NCI-H1417 treated with DMSO at 0.1 percent for 48 hours (cell line): ENCODE results near the gene KLHL1.
"Not testable (repeated sequence)": the region's sequence is repeated elsewhere in the genome, so short reads cannot be mapped to it uniquely, and the experiment has no call there.

Experiments
- DNase-seq: peaks from one replicate; lab custom pipeline; 2025; lab: John Stamatoyannopoulos, UW

Gene KLHL1

GRCh38 chr13:70108356-70109105 is at the start of gene KLHL1:
TSS of gene KLHL1 (minus strand) at chr13:70108452. CDS start at chr13:70107699, 753 bp downstream.
- no peak for DNase-seq

DNA sequence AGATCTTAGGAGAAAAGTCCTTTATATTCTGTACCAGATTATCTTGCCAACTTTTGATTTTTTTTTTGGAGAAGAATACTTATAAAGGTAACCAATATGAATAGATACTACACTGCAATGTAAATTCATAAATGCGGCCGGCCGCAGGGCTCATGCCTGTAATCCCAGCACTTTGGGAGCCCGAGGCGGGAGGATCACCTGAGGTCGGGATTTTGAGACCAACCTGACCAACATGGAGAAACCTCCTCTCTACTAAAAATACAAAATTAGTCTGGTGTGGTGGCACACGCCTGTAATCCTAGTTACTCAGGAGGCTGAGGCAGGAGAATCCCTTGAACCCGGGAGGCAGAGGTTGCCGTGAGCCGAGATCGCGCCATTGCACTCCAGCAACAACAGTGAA is 34.4 kb upstream of the KLHL1 start:
- DNase-seq, result not testable (repeated sequence)

GRCh38 chr13:70128098-70128497 is 19.8 kb upstream of the KLHL1 start:
- DNase-seq, result peak; percentile 64

DNA sequence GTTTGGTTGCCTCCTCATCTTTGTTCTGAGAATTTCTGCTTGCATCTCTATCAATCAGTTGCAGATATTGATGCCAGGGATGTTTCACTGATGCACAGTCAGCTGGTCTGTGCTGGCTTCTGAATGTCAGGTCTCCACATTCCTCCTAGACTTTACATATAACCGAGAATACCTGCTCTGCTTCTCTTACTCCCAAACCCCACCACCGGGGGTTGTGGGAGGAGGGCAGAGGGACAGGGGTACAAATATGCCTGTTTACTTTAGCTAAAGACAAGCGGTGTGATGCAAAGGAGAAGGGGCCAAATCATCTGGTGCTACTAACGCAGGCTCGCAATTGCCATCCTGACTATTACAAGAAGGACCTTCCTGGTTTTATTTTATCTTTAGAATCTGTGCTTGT is 17.4 kb upstream of the KLHL1 start:
- no peak for DNase-seq

DNA sequence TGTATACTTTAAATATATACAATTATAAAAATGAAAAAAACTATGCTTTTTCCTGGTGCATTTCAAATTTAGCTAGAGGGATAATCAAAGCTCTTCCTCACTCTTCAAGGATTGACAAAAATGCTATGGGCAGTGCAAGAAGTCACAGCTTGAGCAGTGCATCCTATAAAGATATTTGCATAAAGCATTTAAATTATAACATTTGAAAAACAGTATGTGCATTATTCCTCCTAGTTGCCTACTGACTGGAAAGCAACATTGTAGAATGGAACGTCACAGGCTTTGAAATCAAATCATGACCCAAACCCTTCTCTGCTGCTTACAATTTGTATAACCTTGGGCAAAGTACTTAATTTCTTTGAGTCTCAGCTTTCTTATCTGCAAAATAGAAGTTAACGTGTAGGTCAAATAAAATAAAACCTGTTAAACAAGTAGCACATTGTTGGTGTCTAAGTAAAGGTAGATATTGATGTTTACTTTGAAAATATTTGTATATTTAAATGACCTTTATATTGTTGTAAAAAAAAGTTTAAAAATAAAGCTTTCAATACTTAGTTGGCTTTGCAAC is 9.2 kb upstream of the KLHL1 start:
- DNase-seq, result no peak

DNA sequence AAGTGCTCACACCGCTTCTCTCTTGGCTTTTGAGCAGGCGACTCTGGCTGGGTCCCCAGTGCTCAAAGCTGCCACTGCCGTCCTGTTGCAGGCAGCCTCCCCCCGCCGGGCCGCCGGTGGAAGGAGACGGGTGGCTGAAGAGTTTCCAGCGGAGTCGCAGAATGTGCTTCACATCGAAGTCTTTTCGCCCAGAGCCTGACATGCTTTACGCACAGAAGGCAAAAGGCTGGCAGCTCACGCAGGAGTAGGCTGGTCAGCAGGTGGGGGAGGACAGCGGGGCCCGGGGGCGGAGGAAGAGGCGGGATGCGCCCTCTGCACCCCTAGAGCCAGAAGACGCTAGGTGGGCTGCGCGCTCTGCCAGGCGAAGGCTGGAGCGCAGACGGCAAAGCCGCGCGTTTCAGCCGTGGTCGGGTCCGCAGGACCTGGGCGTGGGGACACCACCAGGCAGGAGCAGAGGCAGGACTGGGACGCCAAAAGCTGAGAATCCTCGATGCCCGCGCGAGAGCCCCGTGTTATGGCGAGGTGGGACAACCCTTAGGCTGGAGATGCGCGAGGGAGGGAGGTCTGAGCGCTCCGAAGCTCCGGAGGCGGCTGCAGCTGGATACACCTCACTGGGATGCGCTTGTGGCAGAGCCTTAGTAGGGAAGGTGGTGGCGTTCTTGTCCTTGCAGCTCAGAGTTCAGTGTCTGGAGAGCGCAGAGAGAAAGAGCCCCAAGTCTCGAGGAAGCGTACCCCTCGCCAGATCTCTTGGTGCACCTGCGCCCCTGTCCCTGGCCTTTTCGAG is 562 bp downstream of the KLHL1 start, which contains the start of gene ATXN8OS:
ATXN8OS (plus strand) TSS at position 329 of the 784 bp plus-strand sequence.
- no peak for DNase-seq

GRCh38 chr13:70107125-70107497 is 1.1 kb downstream of the KLHL1 start:
- DNase-seq, result no peak

DNA sequence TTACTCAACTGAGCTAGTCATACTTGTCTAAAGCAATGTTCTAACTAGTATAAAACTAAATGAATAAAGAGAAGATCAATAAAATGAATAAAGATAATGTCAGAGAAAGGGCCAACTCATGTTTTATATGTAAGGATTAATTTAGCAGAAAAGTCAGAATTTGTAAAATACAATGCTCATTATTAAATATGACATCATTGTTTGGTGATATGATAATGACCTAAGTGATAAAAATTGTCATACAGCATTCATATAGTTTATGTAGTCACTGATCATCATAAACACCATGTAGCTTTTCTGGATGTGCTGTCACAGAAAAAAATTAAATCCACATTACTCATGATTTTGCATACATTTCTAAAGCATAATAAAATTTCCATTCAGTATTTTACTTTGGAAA is 3.8 kb downstream of the KLHL1 start:
- DNase-seq, result no peak

DNA sequence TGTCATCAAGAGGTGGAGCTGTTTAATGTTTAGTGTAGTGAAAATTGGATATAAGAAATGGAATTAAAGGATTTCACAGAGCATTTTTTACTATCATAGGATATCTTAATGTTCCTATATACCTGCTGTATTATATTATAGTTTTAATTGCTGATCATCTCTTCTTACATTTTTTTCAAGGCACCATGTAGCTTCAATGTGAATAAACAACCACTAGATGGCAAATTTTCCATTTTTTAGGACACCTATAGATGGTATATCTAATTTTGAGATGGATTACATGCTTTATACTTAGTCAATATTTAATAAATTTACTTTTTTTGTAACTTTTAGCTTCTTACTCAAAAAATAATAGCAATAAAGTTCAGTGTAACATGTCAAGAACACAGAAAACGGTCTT is 9.6 kb downstream of the KLHL1 start:
- DNase-seq, result peak; percentile 24

GRCh38 chr13:70090036-70090723 is 18.1 kb downstream of the KLHL1 start:
- no peak for DNase-seq

DNA sequence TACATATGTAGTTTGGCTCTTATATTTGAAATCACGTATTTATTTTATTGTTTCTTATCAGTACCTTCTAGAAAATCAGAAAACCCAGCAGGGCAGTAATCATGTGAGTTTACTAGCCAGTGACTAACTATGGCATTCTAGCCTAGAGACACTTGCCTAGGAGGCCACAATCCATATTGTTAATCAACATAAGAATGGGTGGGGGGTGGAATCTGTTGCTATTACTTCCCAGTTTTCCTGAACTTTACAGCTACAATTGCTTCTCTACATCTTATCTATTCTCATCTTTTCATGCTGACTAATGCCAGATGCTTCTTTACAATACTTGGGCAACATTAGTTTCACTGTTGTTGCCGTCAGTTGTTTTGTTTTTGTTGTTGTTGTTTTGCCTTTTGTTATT is 19.3 kb downstream of the KLHL1 start:
- DNase-seq, result no peak

- DNase-seq, result no peak
Observed at GRCh38 chr13:70087247-70087646, 21.0 kb downstream of the KLHL1 start.

DNA sequence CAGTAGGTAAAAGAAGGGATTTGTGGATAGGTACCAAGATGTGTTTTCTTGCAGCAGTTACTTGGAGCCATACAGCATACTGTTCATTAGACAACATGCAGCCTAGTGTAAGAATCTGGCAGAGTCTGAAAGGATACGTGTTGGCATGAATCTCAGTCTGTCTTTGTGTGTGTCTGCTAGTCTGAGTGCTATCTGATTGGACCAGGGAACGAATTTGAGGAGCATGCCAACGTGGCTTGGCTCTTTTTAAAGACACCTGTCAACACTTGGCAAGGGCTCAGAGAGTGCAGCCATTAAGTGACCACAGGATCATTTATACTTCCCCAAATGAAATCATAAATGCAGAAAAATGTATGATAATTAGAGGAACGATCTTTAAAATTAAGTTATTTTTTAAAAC is 28.2 kb downstream of the KLHL1 start:
- no peak for DNase-seq

GRCh38 chr13:70054572-70054971 is 53.7 kb downstream of the KLHL1 start:
- no peak for DNase-seq

DNA sequence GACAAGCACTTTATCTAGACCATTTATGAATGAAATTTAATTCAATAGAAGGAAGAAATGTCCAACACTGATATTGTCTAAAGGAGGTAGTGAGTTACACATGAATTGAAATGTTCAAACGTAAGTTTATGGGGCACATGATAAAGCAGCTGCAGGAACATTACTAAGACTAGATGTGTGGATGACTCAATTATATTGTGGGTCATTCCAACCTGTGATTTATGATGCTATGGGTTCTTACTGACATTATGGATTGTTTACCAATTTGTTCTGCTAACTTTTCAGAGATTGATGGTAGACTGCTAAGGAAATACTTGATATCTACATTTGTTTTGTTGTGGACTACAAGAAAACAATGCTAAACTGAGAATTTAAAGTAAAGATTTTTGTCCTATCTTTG is 56.7 kb downstream of the KLHL1 start:
- DNase-seq, result peak; percentile 61

- no peak for DNase-seq
Observed at GRCh38 chr13:70043685-70044084, 64.6 kb downstream of the KLHL1 start.

GRCh38 chr13:70042193-70042592 is 66.1 kb downstream of the KLHL1 start:
- no peak for DNase-seq

- no peak for DNase-seq
Observed at GRCh38 chr13:70034286-70034685, 74.0 kb downstream of the KLHL1 start.

DNA sequence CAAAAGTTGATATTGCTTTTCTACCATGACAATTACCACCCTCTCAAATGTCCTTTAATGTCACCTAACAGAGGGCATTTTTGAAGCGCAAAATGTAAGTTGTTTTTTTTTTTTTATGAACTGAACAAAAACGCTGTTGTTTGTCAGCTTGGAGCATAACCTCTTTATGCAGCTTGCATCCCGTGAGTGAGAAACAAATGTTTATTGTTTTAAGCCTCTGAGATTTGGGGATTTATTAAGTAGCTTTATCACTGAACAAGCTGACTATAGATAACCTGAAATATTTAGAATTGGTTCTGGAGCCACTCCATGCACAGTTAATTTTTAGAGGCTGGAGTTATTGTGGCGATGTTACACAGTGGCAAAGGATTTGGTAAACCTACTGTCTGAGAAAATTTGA is 80.7 kb downstream of the KLHL1 start:
- no peak for DNase-seq

DNA sequence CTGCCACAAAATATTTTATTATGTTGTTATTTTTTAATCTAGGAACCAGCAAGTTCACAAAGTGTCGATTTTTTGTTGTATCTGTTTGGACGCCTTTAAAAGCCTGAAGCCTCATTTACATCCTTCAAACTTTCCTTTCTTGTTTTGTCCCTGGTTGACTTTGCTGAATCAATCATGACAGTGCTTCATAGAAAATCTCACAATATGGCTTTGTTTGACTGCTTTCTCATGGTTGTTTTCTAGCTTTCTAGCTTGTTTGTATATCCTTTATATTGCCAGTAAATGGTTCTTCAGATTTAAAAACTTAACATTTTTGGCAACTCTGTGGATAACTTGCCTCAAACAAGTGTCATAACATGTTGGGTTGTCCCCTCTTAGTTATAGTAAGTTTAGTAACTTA is 84.7 kb downstream of the KLHL1 start:
- DNase-seq, result no peak

DNA sequence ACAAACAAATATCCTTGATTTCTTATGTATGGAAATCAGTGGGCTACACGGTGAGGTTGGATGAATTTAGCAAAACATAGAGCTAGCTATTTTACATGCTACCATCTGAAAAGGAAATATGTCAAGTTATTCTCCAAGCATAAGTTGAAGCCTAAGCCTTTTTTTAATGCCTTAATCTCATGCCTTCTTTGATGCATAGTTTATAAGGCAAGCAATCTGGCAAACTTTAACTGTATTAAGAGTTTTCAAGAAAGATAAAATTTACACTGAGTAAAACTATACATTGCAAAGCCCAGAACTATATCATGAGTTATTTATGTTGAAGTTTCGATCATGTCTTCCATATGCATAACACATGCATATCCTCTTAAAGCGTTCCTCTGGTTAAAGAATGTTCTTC is 85.6 kb downstream of the KLHL1 start:
- no peak for DNase-seq

GRCh38 chr13:70016116-70016515 is 92.1 kb downstream of the KLHL1 start:
- no peak for DNase-seq

GRCh38 chr13:70014337-70014736 is 93.9 kb downstream of the KLHL1 start:
- DNase-seq, result no peak
